HepG2 (cell line): ENCODE results near the gene RUVBL1. TPM values are rescaled to one million over a fixed set of nuclear protein-coding genes. Genes with fewer than 3 reads are reported as not detected.

Experiments used
- CHD2 ChIP-seq: IDR thresholded peaks from 2 replicates; pipeline ENCODE4 v1.6.1; 2011; ENCODE audit warnings: low read depth, low read length, improper control_type of control experiment
- DR1 ChIP-seq: sonication (generic); formaldehyde crosslinking; IDR thresholded peaks from 2 replicates; pipeline ENCODE4 v1.8.0; 2021; ENCODE audit warnings: mild to moderate bottlenecking, missing genetic modification reagents, inconsistent platforms
- FLYWCH1 ChIP-seq: sonication (generic); formaldehyde crosslinking; IDR thresholded peaks from 2 replicates; pipeline ENCODE4 v1.8.1; 2023; ENCODE audit warnings: mild to moderate bottlenecking, missing genetic modification reagents
- KLF13 ChIP-seq: sonication (generic); formaldehyde crosslinking; IDR thresholded peaks from 2 replicates; pipeline ENCODE4 v1.4.0; 2020; ENCODE audit warnings: mild to moderate bottlenecking, missing genetic modification reagents
- PTBP1 ChIP-seq: fragments of 200-400 bp; formaldehyde crosslinking; IDR thresholded peaks from 2 replicates; pipeline ENCODE4 v1.6.1; 2018; ENCODE audit warnings: low read length, low read depth; ENCODE audit not compliant: poor library complexity, severe bottlenecking
- SIX1 ChIP-seq: sonication (generic); formaldehyde crosslinking; IDR thresholded peaks from 2 replicates; pipeline ENCODE4 v1.4.0; 2020; ENCODE audit warnings: missing genetic modification reagents, borderline replicate concordance
- STAT6 ChIP-seq: sonication (generic); formaldehyde crosslinking; IDR thresholded peaks from 2 replicates; pipeline ENCODE4 v1.4.0; 2020; ENCODE audit warnings: missing genetic modification reagents, mild to moderate bottlenecking, borderline replicate concordance
- SUZ12 ChIP-seq: fragments of 150-350 bp; IDR thresholded peaks from 2 replicates; pipeline ENCODE4 v1.6.1; 2014; ENCODE audit warnings: low read depth, low read length
- THYN1 ChIP-seq: sonication (generic); formaldehyde crosslinking; IDR thresholded peaks from 2 replicates; pipeline ENCODE4 v1.8.1; 2023; ENCODE audit warnings: low read depth, mild to moderate bottlenecking, moderate library complexity, missing genetic modification reagents, borderline replicate concordance
- ZFYVE20 ChIP-seq: sonication (generic); formaldehyde crosslinking; IDR thresholded peaks from 2 replicates; pipeline ENCODE4 v1.8.0; 2023; ENCODE audit warnings: low read depth, mild to moderate bottlenecking, moderate library complexity, missing genetic modification reagents, borderline replicate concordance
- ZKSCAN1 ChIP-seq: fragments of 150-350 bp; IDR thresholded peaks from 2 replicates; pipeline ENCODE4 v1.6.1; 2014; ENCODE audit warnings: low read length
- ZNF101 ChIP-seq: sonication (generic); formaldehyde crosslinking; IDR thresholded peaks from 2 replicates; pipeline ENCODE4 v1.4.0; 2020; ENCODE audit warnings: mild to moderate bottlenecking, low read depth, missing genetic modification reagents, borderline replicate concordance
- ZNF577 ChIP-seq: sonication (generic); formaldehyde crosslinking; IDR thresholded peaks from 2 replicates; pipeline ENCODE4 v1.4.0; 2020; ENCODE audit warnings: mild to moderate bottlenecking, low read depth, missing genetic modification reagents, borderline replicate concordance
- ZNF589 ChIP-seq: sonication (generic); formaldehyde crosslinking; conservative IDR thresholded peaks from 2 replicates; pipeline ENCODE4 v1.8.0; 2022; ENCODE audit warnings: mild to moderate bottlenecking, moderate library complexity, missing genetic modification reagents
- ZNF746 ChIP-seq: sonication (generic); formaldehyde crosslinking; IDR thresholded peaks from 2 replicates; pipeline ENCODE4 v1.8.0; 2022; ENCODE audit warnings: mild to moderate bottlenecking, missing genetic modification reagents
- polyA plus RNA-seq, 8 experiments: library from polyadenylated mRNA; depleted of rRNA in 3 of 8; stranded (reverse) in 7 of 8; unstranded in 1 of 8; fragments of >200 nt; fragmentation: Illumina TruSeq in 4 of 8; extraction: Trizol in 4 of 8; gene quantifications; 2 replicates each; pipeline versions ENCODE4 v1.2.1 to v1.2.3, GENCODE V29; 2011 to 2016; ENCODE audit warnings: low read depth in 4 of 8, missing spikeins in 1 of 8, mixed read lengths in 1 of 8; ENCODE audit not compliant: insufficient read depth in 1 of 8
- total RNA-seq, 5 experiments: library from RNA; depleted of rRNA; stranded (reverse); fragments of >200 nt; fragmentation: Illumina TruSeq; extraction: Trizol; gene quantifications; 2 replicates each; pipeline ENCODE4 v1.2.3, GENCODE V29; 2016; ENCODE audit warnings: low read depth in 1 of 5
- TF ChIP-seq, protein P1 (sequence below): sonication (generic); formaldehyde crosslinking; IDR thresholded peaks from 2 replicates; pipeline ENCODE4 v1.4.0; 2020; ENCODE audit warnings: missing genetic modification reagents, borderline replicate concordance
- TF ChIP-seq, protein P2 (sequence below): IDR thresholded peaks from 2 replicates; pipeline ENCODE4 v1.6.1; 2018; ENCODE audit warnings: missing genetic modification reagents
- TF ChIP-seq, protein P3 (sequence below): sonication (generic); formaldehyde crosslinking; IDR thresholded peaks from 2 replicates; pipeline ENCODE4 v1.5.1; 2020; ENCODE audit warnings: missing genetic modification reagents, mild to moderate bottlenecking, borderline replicate concordance
- TF ChIP-seq, protein P4 (sequence below): sonication (generic); formaldehyde crosslinking; IDR thresholded peaks from 2 replicates; pipeline ENCODE4 v1.4.0; 2020; ENCODE audit warnings: missing genetic modification reagents

The RUVBL1 gene
- total and polyA plus RNA-seq, 2 of the 13 experiments (the other 11 are each of a cell fraction or from before 2014, with no cell fraction given), result 32.7 to 86.3 TPM

DNA sequence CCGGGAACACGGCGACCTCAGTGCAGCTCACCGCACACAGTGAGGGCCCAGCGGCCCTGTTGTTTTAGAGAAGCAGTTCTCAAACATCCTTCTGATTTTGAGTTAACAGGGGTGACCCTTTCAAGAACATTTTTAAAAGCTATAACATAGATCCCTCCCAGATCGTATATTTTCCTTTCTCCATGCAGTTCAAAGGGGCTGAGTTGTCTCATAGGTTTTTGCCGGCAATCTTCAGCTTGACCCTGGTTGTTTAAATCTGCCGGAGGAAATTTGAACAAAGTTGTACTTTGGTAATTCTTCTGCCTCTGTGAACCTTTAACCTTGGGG is 44.0 kb upstream of the RUVBL1 start (continued):
- TF ChIP-seq, protein P1, sequence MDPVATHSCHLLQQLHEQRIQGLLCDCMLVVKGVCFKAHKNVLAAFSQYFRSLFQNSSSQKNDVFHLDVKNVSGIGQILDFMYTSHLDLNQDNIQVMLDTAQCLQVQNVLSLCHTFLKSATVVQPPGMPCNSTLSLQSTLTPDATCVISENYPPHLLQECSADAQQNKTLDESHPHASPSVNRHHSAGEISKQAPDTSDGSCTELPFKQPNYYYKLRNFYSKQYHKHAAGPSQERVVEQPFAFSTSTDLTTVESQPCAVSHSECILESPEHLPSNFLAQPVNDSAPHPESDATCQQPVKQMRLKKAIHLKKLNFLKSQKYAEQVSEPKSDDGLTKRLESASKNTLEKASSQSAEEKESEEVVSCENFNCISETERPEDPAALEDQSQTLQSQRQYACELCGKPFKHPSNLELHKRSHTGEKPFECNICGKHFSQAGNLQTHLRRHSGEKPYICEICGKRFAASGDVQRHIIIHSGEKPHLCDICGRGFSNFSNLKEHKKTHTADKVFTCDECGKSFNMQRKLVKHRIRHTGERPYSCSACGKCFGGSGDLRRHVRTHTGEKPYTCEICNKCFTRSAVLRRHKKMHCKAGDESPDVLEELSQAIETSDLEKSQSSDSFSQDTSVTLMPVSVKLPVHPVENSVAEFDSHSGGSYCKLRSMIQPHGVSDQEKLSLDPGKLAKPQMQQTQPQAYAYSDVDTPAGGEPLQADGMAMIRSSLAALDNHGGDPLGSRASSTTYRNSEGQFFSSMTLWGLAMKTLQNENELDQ (CRISPR knock-in tag), result no peak
- TF ChIP-seq STAT6 (CRISPR knock-in tag), result peak; percentile 2; the same call in 1 of the 2 replicates
- TF ChIP-seq ZNF101, result no peak
- TF ChIP-seq THYN1 (CRISPR knock-in tag), result 0 out of 2 replicates have a peak, but pooled peaks have one; percentile 74
- TF ChIP-seq, protein P2, sequence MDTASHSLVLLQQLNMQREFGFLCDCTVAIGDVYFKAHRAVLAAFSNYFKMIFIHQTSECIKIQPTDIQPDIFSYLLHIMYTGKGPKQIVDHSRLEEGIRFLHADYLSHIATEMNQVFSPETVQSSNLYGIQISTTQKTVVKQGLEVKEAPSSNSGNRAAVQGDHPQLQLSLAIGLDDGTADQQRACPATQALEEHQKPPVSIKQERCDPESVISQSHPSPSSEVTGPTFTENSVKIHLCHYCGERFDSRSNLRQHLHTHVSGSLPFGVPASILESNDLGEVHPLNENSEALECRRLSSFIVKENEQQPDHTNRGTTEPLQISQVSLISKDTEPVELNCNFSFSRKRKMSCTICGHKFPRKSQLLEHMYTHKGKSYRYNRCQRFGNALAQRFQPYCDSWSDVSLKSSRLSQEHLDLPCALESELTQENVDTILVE, result no peak
- TF ChIP-seq SUZ12, result no peak
- TF ChIP-seq, protein P3, sequence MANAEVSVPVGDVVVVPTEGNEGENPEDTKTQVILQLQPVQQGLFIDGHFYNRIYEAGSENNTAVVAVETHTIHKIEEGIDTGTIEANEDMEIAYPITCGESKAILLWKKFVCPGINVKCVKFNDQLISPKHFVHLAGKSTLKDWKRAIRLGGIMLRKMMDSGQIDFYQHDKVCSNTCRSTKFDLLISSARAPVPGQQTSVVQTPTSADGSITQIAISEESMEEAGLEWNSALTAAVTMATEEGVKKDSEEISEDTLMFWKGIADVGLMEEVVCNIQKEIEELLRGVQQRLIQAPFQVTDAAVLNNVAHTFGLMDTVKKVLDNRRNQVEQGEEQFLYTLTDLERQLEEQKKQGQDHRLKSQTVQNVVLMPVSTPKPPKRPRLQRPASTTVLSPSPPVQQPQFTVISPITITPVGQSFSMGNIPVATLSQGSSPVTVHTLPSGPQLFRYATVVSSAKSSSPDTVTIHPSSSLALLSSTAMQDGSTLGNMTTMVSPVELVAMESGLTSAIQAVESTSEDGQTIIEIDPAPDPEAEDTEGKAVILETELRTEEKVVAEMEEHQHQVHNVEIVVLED (CRISPR knock-in tag), result no peak
- TF ChIP-seq DR1 (CRISPR knock-in tag), result no peak
- TF ChIP-seq FLYWCH1 (CRISPR knock-in tag), result no peak
- no peak for TF ChIP-seq PTBP1
- TF ChIP-seq KLF13 (CRISPR knock-in tag), result no peak
- no peak for TF ChIP-seq CHD2
- no peak for TF ChIP-seq ZNF589 (CRISPR knock-in tag)
- no peak for TF ChIP-seq ZFYVE20
- TF ChIP-seq ZKSCAN1, result peak; percentile 10; the same call in 1 of the 2 replicates
- TF ChIP-seq SIX1 (CRISPR knock-in tag), result no peak
- TF ChIP-seq, protein P4, sequence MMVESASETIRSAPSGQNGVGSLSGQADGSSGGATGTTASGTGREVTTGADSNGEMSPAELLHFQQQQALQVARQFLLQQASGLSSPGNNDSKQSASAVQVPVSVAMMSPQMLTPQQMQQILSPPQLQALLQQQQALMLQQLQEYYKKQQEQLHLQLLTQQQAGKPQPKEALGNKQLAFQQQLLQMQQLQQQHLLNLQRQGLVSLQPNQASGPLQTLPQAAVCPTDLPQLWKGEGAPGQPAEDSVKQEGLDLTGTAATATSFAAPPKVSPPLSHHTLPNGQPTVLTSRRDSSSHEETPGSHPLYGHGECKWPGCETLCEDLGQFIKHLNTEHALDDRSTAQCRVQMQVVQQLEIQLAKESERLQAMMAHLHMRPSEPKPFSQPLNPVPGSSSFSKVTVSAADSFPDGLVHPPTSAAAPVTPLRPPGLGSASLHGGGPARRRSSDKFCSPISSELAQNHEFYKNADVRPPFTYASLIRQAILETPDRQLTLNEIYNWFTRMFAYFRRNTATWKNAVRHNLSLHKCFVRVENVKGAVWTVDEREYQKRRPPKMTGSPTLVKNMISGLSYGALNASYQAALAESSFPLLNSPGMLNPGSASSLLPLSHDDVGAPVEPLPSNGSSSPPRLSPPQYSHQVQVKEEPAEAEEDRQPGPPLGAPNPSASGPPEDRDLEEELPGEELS (CRISPR knock-in tag), result no peak
- no peak for TF ChIP-seq ZNF746 (CRISPR knock-in tag)
- no peak for TF ChIP-seq ZNF577
